Measurements from ENCODE around the gene HOXA3. TPM values are rescaled to one million over a fixed set of nuclear protein-coding genes. Genes with fewer than 3 reads are reported as not detected.
A peak's percentile ranks its signal among the peaks of the same experiment; 100 is the strongest.

HOXA3 gene
- total and polyA plus RNA-seq, 4 donors = 3.8 to 20.8 (median 10.9) TPM

- no peaks in the 10 kb centered on the region for H3K27me3 ChIP-seq (ENCODE audit: control insufficient read depth in 1 of 2, insufficient read depth in 2 of 2, low read length in 1 of 2)
- intact Hi-C loops (cut with DNase I) = no loop called here
- no peaks in the 10 kb centered on the region for H3K9me3 ChIP-seq (ENCODE audit: control insufficient read depth, low read length)
- ATAC-seq (ENCODE audit: low FRiP score) (peak; percentile 13), DNase-seq (peak; percentile 79 to 85)
- H3K27ac ChIP-seq (ENCODE audit: low read depth in 1 of 2, low read length in 2 of 2) = peak overlapping the region; percentile 71 to 92
- H3K4me3 ChIP-seq (ENCODE audit: low read length in 2 of 2) = peak overlapping the region; percentile 84 to 94
- H3K4me1 ChIP-seq (ENCODE audit: control insufficient read depth in 1 of 2, insufficient read depth in 2 of 2, low read length in 2 of 2) = peaks cover 0 to 6% of the 10 kb centered on the region in 2 donors
- 2 to 5% methylated on average over 36 to 57 of the region's 57 CpGs for WGBS, 2 donors
- no peaks in the 10 kb centered on the region for H3K36me3 ChIP-seq (ENCODE audit: control insufficient read depth in 1 of 2, insufficient read depth in 2 of 2, low read length in 1 of 2)
These were observed 39.1 kb downstream of the HOXA3 start for GRCh38 chr7:27112955-27113949.

DNA sequence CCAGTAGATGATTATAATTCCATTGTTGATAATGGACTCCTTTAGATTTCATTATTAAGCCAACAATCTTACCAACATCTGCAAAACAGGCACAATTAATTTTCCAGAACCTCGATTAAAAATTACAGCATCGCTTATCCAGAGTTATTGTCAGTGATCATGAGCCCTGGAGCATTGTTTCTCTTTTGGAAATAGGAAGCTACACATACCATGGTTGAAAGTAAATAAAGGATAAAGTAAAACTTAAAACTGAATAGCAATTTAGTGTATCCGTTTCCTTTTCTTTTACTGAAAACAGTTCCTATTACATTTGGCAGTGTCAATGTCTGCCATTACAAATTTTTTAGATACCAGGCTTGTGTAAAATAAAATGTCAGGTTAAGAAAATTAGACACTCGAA, 40.0 kb downstream of the HOXA3 start:
- ATAC-seq (ENCODE audit: low FRiP score) = no peak
- H3K9me3 ChIP-seq (ENCODE audit: control insufficient read depth, low read length) = no peaks in the 10 kb centered on the region
- H3K27ac ChIP-seq (ENCODE audit: low read depth in 1 of 2, low read length in 2 of 2) = peak overlapping the region in 1 of 2 donors; percentile 32
- peak overlapping the region; percentile 20 to 94 for H3K4me3 ChIP-seq (ENCODE audit: low read length in 2 of 2)
- no peaks in the 10 kb centered on the region for H3K36me3 ChIP-seq (ENCODE audit: control insufficient read depth in 1 of 2, insufficient read depth in 2 of 2, low read length in 1 of 2)
- no peak for DNase-seq
- H3K27me3 ChIP-seq (ENCODE audit: control insufficient read depth in 1 of 2, insufficient read depth in 2 of 2, low read length in 1 of 2) = no peaks in the 10 kb centered on the region
- intact Hi-C loops (cut with DNase I) = no loop called here
- 7 to 11% methylated on average over 4 of the region's 4 CpGs for WGBS, 2 donors
- H3K4me1 ChIP-seq (ENCODE audit: control insufficient read depth in 1 of 2, insufficient read depth in 2 of 2, low read length in 2 of 2) = peaks cover 0 to 6% of the 10 kb centered on the region in 2 donors

- ATAC-seq (ENCODE audit: low FRiP score) (no peak), DNase-seq (no peak)
- 1 to 7% methylated on average over 4 of the region's 4 CpGs for WGBS, 2 donors
- Histone ChIP-seq H3K4me1 (ENCODE audit: control insufficient read depth in 1 of 2, insufficient read depth in 2 of 2, low read length in 2 of 2) (peaks cover 0 to 6% of the 10 kb centered on the region in 2 donors), H3K27ac (ENCODE audit: low read depth in 1 of 2, low read length in 2 of 2) (peak overlapping the region; percentile 72 to 93), H3K9me3 (ENCODE audit: control insufficient read depth, low read length) (no peaks in the 10 kb centered on the region), H3K27me3 (ENCODE audit: control insufficient read depth in 1 of 2, insufficient read depth in 2 of 2, low read length in 1 of 2) (no peaks in the 10 kb centered on the region), H3K36me3 (ENCODE audit: control insufficient read depth in 1 of 2, insufficient read depth in 2 of 2, low read length in 1 of 2) (no peaks in the 10 kb centered on the region), H3K4me3 (ENCODE audit: low read length in 2 of 2) (peak overlapping the region; percentile 30 to 32)
- intact Hi-C loops (cut with DNase I) = no loop called here
These were observed 40.6 kb downstream of the HOXA3 start for GRCh38 chr7:27111751-27112277.

DNA sequence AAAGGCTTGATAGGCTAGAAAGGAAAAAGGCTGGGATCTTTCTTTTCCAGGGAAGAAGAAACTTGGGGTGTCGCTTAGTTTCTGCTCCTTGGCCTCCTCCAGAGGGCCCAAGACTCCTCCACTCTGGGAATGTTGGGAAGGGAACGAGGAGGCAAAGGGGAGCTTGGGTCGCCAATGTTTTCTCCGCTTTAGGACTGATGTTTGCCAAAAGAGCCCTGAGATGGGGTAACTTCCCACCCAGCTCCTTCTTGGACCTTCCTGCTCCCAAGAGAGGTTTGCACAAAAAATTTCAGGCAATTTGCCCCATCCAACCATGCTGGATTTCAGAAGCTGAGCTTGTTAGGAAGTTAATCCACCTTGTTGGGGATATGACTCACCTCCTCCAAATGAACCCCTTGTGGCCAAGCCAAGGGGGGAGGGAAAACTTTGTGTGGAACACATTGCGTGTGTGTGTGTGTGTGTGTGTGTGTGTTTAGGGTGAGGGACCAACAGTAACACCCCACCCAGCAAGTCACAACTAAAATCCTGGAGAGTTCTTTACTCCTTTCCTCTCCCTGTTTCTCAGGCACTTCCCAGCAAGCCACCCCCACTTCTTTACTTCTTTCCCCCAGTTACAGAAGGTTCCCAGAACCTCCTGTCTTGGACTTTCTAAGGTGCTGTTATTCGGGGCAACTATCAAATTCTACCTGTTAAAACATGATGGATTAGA, 41.2 kb downstream of the HOXA3 start:
- Histone ChIP-seq H3K27ac (ENCODE audit: low read depth in 1 of 2, low read length in 2 of 2) (peak overlapping the region; percentile 72 to 93), H3K36me3 (ENCODE audit: control insufficient read depth in 1 of 2, insufficient read depth in 2 of 2, low read length in 1 of 2) (no peaks in the 10 kb centered on the region), H3K4me3 (ENCODE audit: low read length in 2 of 2) (peak overlapping the region; percentile 30 to 32), H3K9me3 (ENCODE audit: control insufficient read depth, low read length) (no peaks in the 10 kb centered on the region), H3K27me3 (ENCODE audit: control insufficient read depth in 1 of 2, insufficient read depth in 2 of 2, low read length in 1 of 2) (no peaks in the 10 kb centered on the region), H3K4me1 (ENCODE audit: control insufficient read depth in 1 of 2, insufficient read depth in 2 of 2, low read length in 2 of 2) (peaks cover 0 to 6% of the 10 kb centered on the region in 2 donors)
- ATAC-seq (ENCODE audit: low FRiP score) = peak; percentile 30
- 3% methylated on average over 6 of the region's 6 CpGs for WGBS, 2 donors
- intact Hi-C loops (cut with DNase I) = no loop called here
- peak; percentile 79 for DNase-seq

DNA sequence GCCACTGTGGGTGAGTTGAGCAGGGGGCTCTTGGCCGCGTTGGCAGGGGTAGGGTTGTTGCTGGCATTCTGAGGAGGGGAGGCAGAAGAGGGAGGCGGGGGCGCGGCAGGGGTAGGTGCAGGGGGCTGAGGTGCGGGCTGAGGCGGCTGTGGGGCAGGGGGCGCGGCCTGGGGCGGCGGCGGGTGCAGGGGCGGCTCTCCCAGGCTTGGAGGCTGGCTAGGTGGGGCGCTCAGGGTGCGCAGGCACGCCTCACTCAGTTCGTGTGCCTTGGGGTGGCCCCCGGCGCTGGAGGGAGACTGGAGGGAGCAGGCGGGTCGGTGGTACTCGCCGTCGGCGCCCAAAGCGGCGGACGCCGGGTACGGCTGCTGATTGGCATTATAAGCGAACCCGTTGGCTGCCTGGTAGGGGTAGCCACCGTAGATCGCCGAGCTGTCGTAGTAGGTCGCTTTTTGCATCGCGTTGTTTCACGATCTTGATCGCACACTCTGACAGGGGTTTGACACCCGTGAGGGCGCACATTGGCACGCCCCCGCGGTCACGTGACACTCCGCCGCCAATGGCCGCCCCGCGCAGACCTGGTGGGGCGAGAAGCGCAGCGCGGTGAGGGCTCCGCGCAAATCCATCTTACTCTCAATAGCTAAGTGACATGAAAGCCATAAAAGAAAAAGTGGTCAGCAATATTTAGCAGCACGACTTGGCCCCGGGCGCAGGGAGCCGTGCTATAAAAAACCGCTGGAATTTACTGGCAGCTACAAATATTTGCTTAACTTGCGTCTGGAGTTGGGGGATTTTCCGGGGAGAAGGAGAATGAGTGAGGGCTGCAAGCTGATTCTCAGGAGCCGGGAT, 42.0 kb downstream of the HOXA3 start:
- intact Hi-C loops (cut with DNase I) = no loop called here
- Histone ChIP-seq H3K27ac (ENCODE audit: low read depth in 1 of 2, low read length in 2 of 2) (peak overlapping the region; percentile 93 to 96), H3K9me3 (ENCODE audit: control insufficient read depth, low read length) (no peaks in the 10 kb centered on the region), H3K27me3 (ENCODE audit: control insufficient read depth in 1 of 2, insufficient read depth in 2 of 2, low read length in 1 of 2) (no peaks in the 10 kb centered on the region), H3K4me1 (ENCODE audit: control insufficient read depth in 1 of 2, insufficient read depth in 2 of 2, low read length in 2 of 2) (peaks cover 0 to 6% of the 10 kb centered on the region in 2 donors), H3K4me3 (ENCODE audit: low read length in 2 of 2) (peak overlapping the region in 1 of 2 donors; percentile 30), H3K36me3 (ENCODE audit: control insufficient read depth in 1 of 2, insufficient read depth in 2 of 2, low read length in 1 of 2) (no peaks in the 10 kb centered on the region)
- 5 to 13% methylated on average over 50 to 66 of the region's 66 CpGs for WGBS, 2 donors
- peak; percentile 87 to 94 for DNase-seq
- peak; percentile 66 for ATAC-seq (ENCODE audit: low FRiP score)

GRCh38 chr7:27109466-27110185, 42.8 kb downstream of the HOXA3 start:
- WGBS, 2 donors = 59 to 66% methylated on average over 4 of the region's 4 CpGs
- intact Hi-C loops (cut with DNase I) = no loop called here
- ATAC-seq (ENCODE audit: low FRiP score) = no peak
- Histone ChIP-seq H3K27me3 (ENCODE audit: control insufficient read depth in 1 of 2, insufficient read depth in 2 of 2, low read length in 1 of 2) (no peaks in the 10 kb centered on the region), H3K27ac (ENCODE audit: low read depth in 1 of 2, low read length in 2 of 2) (peak overlapping the region; percentile 86 to 96), H3K4me3 (ENCODE audit: low read length in 2 of 2) (no peak overlapping the region), H3K36me3 (ENCODE audit: control insufficient read depth in 1 of 2, insufficient read depth in 2 of 2, low read length in 1 of 2) (no peaks in the 10 kb centered on the region), H3K4me1 (ENCODE audit: control insufficient read depth in 1 of 2, insufficient read depth in 2 of 2, low read length in 2 of 2) (peaks cover 0 to 6% of the 10 kb centered on the region in 2 donors), H3K9me3 (ENCODE audit: control insufficient read depth, low read length) (no peaks in the 10 kb centered on the region)
- DNase-seq = no peak

- intact Hi-C loops (cut with DNase I) = no loop called here
- no peaks in the 10 kb centered on the region for H3K36me3 ChIP-seq (ENCODE audit: control insufficient read depth in 1 of 2, insufficient read depth in 2 of 2, low read length in 1 of 2)
- peak; percentile 58 for ATAC-seq (ENCODE audit: low FRiP score)
- H3K4me3 ChIP-seq (ENCODE audit: low read length in 2 of 2) = peak overlapping the region; percentile 1 to 28
- WGBS, 2 donors = 8 to 10% methylated on average over 36 to 41 of the region's 41 CpGs
- peak; percentile 79 to 85 for DNase-seq
- peak overlapping the region; percentile 86 to 96 for H3K27ac ChIP-seq (ENCODE audit: low read depth in 1 of 2, low read length in 2 of 2)
- no peaks in the 10 kb centered on the region for H3K9me3 ChIP-seq (ENCODE audit: control insufficient read depth, low read length)
- H3K27me3 ChIP-seq (ENCODE audit: control insufficient read depth in 1 of 2, insufficient read depth in 2 of 2, low read length in 1 of 2) = no peaks in the 10 kb centered on the region
- peaks cover 0 to 6% of the 10 kb centered on the region in 2 donors for H3K4me1 ChIP-seq (ENCODE audit: control insufficient read depth in 1 of 2, insufficient read depth in 2 of 2, low read length in 2 of 2)
These were observed 43.8 kb downstream of the HOXA3 start for GRCh38 chr7:27108390-27109127.

Data from aorta (tissue), 5 donors.